Measurements from ENCODE around the gene SEPTIN6. TPM values are rescaled to one million over a fixed set of nuclear protein-coding genes. Genes with fewer than 3 reads are reported as not detected.

Gene SEPTIN6
- total RNA-seq, 2 experiments from 2014 or later, result 154 to 156 TPM

DNA sequence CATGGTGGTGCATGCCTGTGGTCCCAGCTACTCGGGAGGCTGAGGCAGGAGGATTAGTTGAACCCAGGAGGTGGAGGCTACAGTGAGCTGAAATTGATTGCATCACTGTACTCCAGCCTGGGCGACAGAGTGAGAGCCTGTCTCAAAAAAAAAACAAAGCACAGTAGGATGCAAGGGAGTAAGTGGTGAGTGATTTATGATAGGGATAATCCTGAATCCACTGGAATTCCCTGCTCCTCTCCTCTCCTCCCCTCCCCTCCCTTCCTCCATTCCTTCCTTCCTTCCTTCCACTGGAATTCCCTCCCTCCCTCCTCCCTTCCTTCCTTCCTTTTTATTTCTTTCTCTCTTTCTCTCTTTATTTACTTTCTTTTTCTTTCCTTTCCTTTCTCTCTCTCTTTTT lies 45.9 kb downstream of the SEPTIN6 start:
- Mint-ChIP-seq H3K4me3 (no peak overlapping the region), H3K9me3 (no peaks in the 10 kb centered on the region), H3K27ac (peak overlapping the region; percentile 97), H3K36me3 (peaks cover 26% of the 10 kb centered on the region), H3K4me1 (ENCODE audit: low read depth) (peaks cover 33% of the 10 kb centered on the region), H3K27me3 (no peaks in the 10 kb centered on the region)
- CTCF ChIA-PET, result interaction anchor here (0.8 to 1.2 kb wide), 2 partner anchors 41 to 52 kb away, joined by 3 read pairs; partner anchors contain the start of gene NKRF
- DNase-seq, result no peak
- intact Hi-C loops (cut with micrococcal nuclease), result no loop called here
- POLR2A ChIA-PET, result interaction anchor here (1.7 kb wide), 1 partner anchor 41 kb away, joined by 6 read pairs; the partner anchor contains the start of gene NKRF

DNA sequence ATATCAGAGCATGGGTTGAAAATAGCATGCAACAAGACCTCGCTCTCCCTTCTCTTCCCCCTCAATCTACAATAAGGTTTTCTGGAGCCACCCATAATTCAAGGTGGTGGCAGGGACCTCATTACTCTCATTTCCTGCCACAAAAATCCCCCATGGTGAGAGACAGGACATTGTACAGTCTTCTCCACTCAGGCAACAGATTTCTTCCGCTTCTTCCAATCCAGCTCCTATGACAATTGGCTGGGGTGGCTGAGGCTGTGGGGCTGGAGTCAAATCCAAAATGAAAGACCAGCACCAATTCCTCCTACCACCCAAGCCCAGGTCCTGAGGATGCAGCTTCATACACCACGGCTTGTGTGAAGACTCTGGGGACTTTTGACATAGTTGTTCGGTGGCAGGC lies 46.5 kb downstream of the SEPTIN6 start:
- H3K4me3 Mint-ChIP-seq, result no peak overlapping the region
- H3K36me3 Mint-ChIP-seq, result peaks cover 26% of the 10 kb centered on the region
- intact Hi-C loops (cut with micrococcal nuclease), result no loop called here
- CTCF ChIA-PET, result interaction anchor here (1.2 kb wide), 1 partner anchor 41 kb away, joined by 3 read pairs; the partner anchor contains the start of gene NKRF
- no peaks in the 10 kb centered on the region for H3K9me3 Mint-ChIP-seq
- POLR2A ChIA-PET, result no interaction called here
- peaks cover 33% of the 10 kb centered on the region for H3K4me1 Mint-ChIP-seq (ENCODE audit: low read depth)
- no peaks in the 10 kb centered on the region for H3K27me3 Mint-ChIP-seq
- H3K27ac Mint-ChIP-seq, result peak overlapping the region; percentile 65
- DNase-seq, result peak; percentile 16

DNA sequence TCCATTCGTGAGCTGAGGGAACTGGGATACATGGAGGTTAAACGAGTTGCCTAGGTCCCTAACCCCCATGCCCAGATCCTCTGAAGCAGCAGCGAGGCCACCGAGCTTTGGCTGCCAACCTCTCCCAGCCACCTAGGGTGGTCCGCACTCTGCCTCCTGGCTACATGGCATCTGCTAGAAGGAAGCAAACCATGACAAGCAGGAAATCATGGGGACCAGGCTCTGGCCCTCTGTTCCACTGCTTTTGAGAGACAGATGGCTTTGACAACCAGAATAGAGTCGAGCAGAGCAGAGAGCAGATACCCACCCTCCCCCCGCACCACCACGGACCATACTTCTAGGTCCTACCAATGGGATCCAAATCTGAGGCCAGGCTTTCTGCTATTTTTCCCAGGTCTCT lies 49.3 kb downstream of the SEPTIN6 start:
- intact Hi-C loops (cut with micrococcal nuclease), result no loop called here
- H3K4me3 Mint-ChIP-seq, result no peak overlapping the region
- peaks cover 21% of the 10 kb centered on the region for H3K36me3 Mint-ChIP-seq
- peaks cover 17% of the 10 kb centered on the region for H3K4me1 Mint-ChIP-seq (ENCODE audit: low read depth)
- no peaks in the 10 kb centered on the region for H3K27me3 Mint-ChIP-seq
- H3K27ac Mint-ChIP-seq, result no peak overlapping the region
- DNase-seq, result no peak
- H3K9me3 Mint-ChIP-seq, result no peaks in the 10 kb centered on the region
- POLR2A ChIA-PET, result interaction anchor here (1.1 kb wide), 1 partner anchor 49 kb away, joined by 4 read pairs; the partner anchor contains the start of gene SEPTIN6
- CTCF ChIA-PET, result no interaction called here

Small RNAs within 50 kb of the gene (microRNA-seq; reads per million reads assigned to microRNA genes)
- gene MIR766 (ENCODE audit: borderline microRNAs expressed, borderline number of aligned reads, borderline replicate concordance), result 147 reads per million, percentile 70 among the genes with 10 or more reads in this experiment

Other genes with a start within 250 kb of the SEPTIN6 start
- 100 to 1,000 TPM; 627 to 652 TPM for gene SLC25A5, start 224.7 kb downstream of the SEPTIN6 start, total RNA-seq
- gene STEEP1, start 127.8 kb downstream of the SEPTIN6 start, total RNA-seq, result 10 to 100 TPM; 20.4 to 21.0 TPM
- gene UBE2A, start 118.6 kb downstream of the SEPTIN6 start, total RNA-seq, result 10 to 100 TPM; 53.9 to 57.4 TPM
- 10 to 100 TPM; 19.5 to 20.2 TPM for gene NKRF, start 86.7 kb downstream of the SEPTIN6 start, total RNA-seq
- under 1 TPM; 0.34 to 0.55 TPM for gene SOWAHD, start 65.4 kb upstream of the SEPTIN6 start, total RNA-seq
- 1,000 to 10,000 TPM; 2,669 to 2,681 TPM for gene RPL39, start 98.5 kb upstream of the SEPTIN6 start, total RNA-seq
- gene UPF3B, start 159.8 kb upstream of the SEPTIN6 start, total RNA-seq, result 10 to 100 TPM; 14.8 to 15.3 TPM
- gene RNF113A, start 178.6 kb upstream of the SEPTIN6 start, total RNA-seq, result 10 to 100 TPM; 23.1 to 26.2 TPM
- gene NDUFA1, start 178.7 kb upstream of the SEPTIN6 start, total RNA-seq, result 100 to 1,000 TPM; 103 to 104 TPM
- gene AKAP14, start 202.7 kb upstream of the SEPTIN6 start, total RNA-seq, result not detected

Measured in activated CD4-positive, alpha-beta memory T cell treated with anti-CD3 and anti-CD28 coated beads for 36 hours (primary cell).